GM06990 (cell line): ENCODE results near the gene CLEC9A.

ENCODE experiments used
- DNase-seq: peaks from one replicate; pipeline ENCODE4 v3.0.0-alpha.2; 2011; ENCODE audit not compliant: insufficient read length; ENCODE audit errors: extremely low read depth
- H3K27me3 ChIP-seq: replicated peaks from 2 replicates; pipeline ENCODE4 v1.6.0; 2011; ENCODE audit warnings: low read length; ENCODE audit not compliant: control insufficient read depth, insufficient read depth
- H3K36me3 ChIP-seq: 2 replicates; pipeline ENCODE4 v1.5.1; 2011; ENCODE audit warnings: low read length; ENCODE audit not compliant: control insufficient read depth, insufficient read depth
- H3K4me3 ChIP-seq: replicated peaks from 2 replicates; pipeline ENCODE4 v1.5.1; 2011; ENCODE audit warnings: low read depth, mild to moderate bottlenecking, control low read depth, low read length
- CTCF ChIP-seq: IDR thresholded peaks from 2 replicates; pipeline ENCODE4 v1.5.1; 2011; ENCODE audit warnings: low read length, control low read depth, mild to moderate bottlenecking, inconsistent platforms; ENCODE audit not compliant: insufficient read depth, poor library complexity, severe bottlenecking

CLEC9A gene

GRCh38 chr12:10070380-10070779 lies 39.9 kb downstream of the CLEC9A start:
- DNase-seq, result no peak
- TF ChIP-seq CTCF, result no peak
- H3K27me3 ChIP-seq, result no peaks in the 10 kb centered on the region

DNA sequence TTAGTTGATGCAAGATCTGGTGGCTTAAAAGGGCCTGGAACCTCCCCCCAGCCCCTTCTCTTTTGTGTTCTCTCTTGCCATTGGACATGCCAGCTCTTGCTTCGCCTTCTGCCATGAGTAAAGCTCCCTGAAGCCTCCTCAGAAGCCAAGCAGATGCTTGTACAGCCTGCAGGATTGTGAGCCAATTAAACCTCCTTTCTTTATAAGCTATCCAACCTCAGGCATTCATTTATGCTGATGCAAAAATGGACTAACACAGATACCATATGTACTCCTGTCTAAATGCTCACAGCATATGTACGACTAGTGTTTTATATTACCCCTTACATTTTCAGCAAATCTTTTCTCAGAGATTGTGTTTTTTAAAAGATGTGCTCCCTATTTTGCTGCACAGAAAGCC lies 41.6 kb downstream of the CLEC9A start:
- Histone ChIP-seq H3K4me3 (no peak overlapping the region), H3K27me3 (no peaks in the 10 kb centered on the region)
- no peak for TF ChIP-seq CTCF

More at GRCh38 chr12:10070380-10070779, 39.9 kb downstream of the CLEC9A start:
- Histone ChIP-seq H3K36me3 (no peaks in the 10 kb centered on the region), H3K4me3 (no peak overlapping the region)

GRCh38 chr12:10073261-10073660 lies 42.8 kb downstream of the CLEC9A start:
- TF ChIP-seq CTCF, result no peak
- H3K4me3 ChIP-seq, result no peak overlapping the region
- H3K36me3 ChIP-seq, result no peaks in the 10 kb centered on the region
- H3K27me3 ChIP-seq, result no peaks in the 10 kb centered on the region
- no peak for DNase-seq

More for the DNA sequence above, 41.6 kb downstream of the CLEC9A start:
- DNase-seq, result no peak
- no peaks in the 10 kb centered on the region for H3K36me3 ChIP-seq

DNA sequence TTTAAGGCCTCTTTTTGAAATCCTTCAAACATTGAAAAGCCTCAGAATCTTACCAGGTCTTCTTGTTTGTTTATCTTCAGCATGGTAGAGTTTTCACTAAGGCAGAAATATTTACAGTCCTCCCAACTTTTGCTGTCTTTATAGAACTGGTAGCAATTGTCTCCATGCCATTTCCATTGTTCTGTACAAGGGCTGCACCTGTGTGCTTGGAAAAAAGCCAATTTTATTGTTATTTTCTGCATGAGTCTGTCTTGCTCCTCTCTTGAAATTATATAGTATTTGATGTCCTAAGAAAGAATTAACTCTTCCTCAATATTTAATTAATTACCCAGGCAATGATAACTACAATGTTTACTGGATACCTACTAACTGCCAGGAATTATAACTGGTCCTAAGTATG lies 45.0 kb downstream of the CLEC9A start:
- H3K27me3 ChIP-seq, result no peaks in the 10 kb centered on the region
- TF ChIP-seq CTCF, result no peak
- H3K4me3 ChIP-seq, result no peak overlapping the region
- no peaks in the 10 kb centered on the region for H3K36me3 ChIP-seq
- DNase-seq, result no peak

GRCh38 chr12:10082117-10082874 lies 51.8 kb downstream of the CLEC9A start:
- Histone ChIP-seq H3K27me3 (no peaks in the 10 kb centered on the region), H3K36me3 (no peaks in the 10 kb centered on the region), H3K4me3 (no peak overlapping the region)
- TF ChIP-seq CTCF, result no peak
- no peak for DNase-seq
